Body of pancreas (tissue), 4 donors: Measurements from ENCODE around the gene SATB2. TPM values are rescaled to one million over a fixed set of nuclear protein-coding genes. Genes with fewer than 3 reads are reported as not detected.
A peak's percentile ranks its signal among the peaks of the same experiment; 100 is the strongest.

Source experiments
- ATAC-seq: fragments of 150-250 bp; one replicate; pipeline ENCODE4 v1.9.1; 2016
- DNase-seq, 4 donors: peaks; one replicate each; pipeline ENCODE4 v3.0.0-alpha.2; 2019
- H3K27ac ChIP-seq, 4 donors: fragments of 200-600 bp; sonication (generic); 1 replicate in 3 of 4; 2 replicates in 1 of 4; pipeline versions ENCODE4 v1.5.1 to v1.6.1; 2016 to 2019; ENCODE audit warnings: mild to moderate bottlenecking in 1 of 4, mixed read lengths in 1 of 4, moderate library complexity in 1 of 4
- H3K27me3 ChIP-seq, 2 donors: fragments of 200-600 bp; sonication (generic); one replicate each; pipeline ENCODE4 v1.6.0; 2016; ENCODE audit warnings: mild to moderate bottlenecking in 1 of 2
- H3K36me3 ChIP-seq, 2 donors: fragments of 200-600 bp; sonication (generic); replicated peaks in 1 of 2; 2 replicates each; pipeline ENCODE4 v1.5.1; 2016; ENCODE audit warnings: low read depth in 2 of 2; ENCODE audit not compliant: insufficient read depth in 1 of 2
- H3K4me1 ChIP-seq: fragments of 200-600 bp; sonication (generic); one replicate; pipeline ENCODE4 v1.6.0; 2016
- H3K4me3 ChIP-seq, 2 donors: fragments of 200-600 bp; sonication (generic); 1 replicate in 1 of 2; 2 replicates in 1 of 2; pipeline ENCODE4 v1.5.1; 2016 to 2019
- H3K9me3 ChIP-seq, 3 donors: fragments of 200-600 bp; sonication (generic); 1 replicate in 2 of 3; 2 replicates in 1 of 3; pipeline ENCODE4 v1.5.1; 2016
- CTCF ChIP-seq, 7 experiments: fragments of 450-650 bp in 4 of 7; fragments of 200-600 bp in 3 of 7; sonication (generic) in 3 of 7; IDR thresholded peaks; one replicate each; pipeline ENCODE4 v1.5.1; 2016 to 2019; ENCODE audit warnings: antibody characterized with exemption in 7 of 7
- POLR2A ChIP-seq, 3 donors: fragments of 450-650 bp; IDR thresholded peaks; one replicate each; pipeline ENCODE4 v1.6.1; 2016; ENCODE audit warnings: antibody characterized with exemption in 3 of 3, mild to moderate bottlenecking in 2 of 3
- WGBS, 2 donors: methylation state at CpG; one replicate each; pipeline ENCODE4 v1.1.5; 2017; 5-methylcytosine and 5-hydroxymethylcytosine counted together
- intact Hi-C: fragments of 100-400 bp; cut with DNase I; formaldehyde crosslinking; loops from one replicate; pipeline ENCODE4 v1.15.1; 2023
- total RNA-seq, 2 donors: library from RNA; depleted of rRNA; stranded (reverse); fragments of >200 nt; gene quantifications; one replicate each; pipeline ENCODE4 v1.1.0, GENCODE V29; 2016

Gene SATB2
- total RNA-seq, 2 donors from 2014 or later: 2.6 to 4.3 TPM

DNA sequence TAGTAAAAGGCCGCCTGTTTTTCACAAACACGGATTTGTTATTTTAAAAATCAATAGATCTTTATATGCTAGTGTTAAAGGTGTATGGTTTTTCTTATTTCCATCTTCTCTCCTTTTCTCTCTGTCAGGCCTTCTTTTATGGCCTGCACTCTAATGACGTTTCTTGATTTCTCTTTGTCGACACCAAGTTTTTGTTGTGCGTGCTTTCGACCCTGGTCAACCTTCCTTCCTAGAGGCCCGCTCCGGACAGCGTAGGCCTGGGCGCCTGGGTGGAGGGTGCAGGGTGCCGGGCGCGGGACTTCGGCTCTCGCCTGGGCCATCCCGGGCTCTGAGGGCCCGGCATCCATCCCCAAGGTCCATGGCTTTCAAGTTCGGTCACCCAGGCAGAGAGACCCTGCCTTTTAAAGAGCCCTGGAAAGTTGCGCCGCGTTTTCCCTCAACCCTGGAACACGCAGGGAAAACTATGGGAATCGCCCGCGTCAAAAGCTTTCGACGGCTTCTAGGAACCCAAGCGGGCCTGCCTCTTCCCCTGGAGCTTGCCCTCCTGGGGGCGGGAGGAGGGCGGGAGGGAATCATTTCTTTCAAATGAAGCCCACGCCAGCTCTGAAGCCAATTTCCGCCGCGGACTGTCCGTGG, 4.1 kb upstream of the SATB2 start:
- H3K4me1 ChIP-seq: peaks cover 37% of the 10 kb centered on the region
- H3K9me3 ChIP-seq: no peaks in the 10 kb centered on the region
- ATAC-seq: no peak
- TF ChIP-seq CTCF (IDR thresholded peaks at IDR 0.05) (no peak), POLR2A (IDR thresholded peaks at IDR 0.05) (no peak)
- no peak overlapping the region for H3K4me3 ChIP-seq
- intact Hi-C loops: no loop called here
- no peak for DNase-seq
- no peak overlapping the region for H3K27ac ChIP-seq
- H3K27me3 ChIP-seq: peaks cover 4 to 46% of the 10 kb centered on the region in 2 donors
- 28 to 31% methylated on average over 25 to 31 of the region's 35 CpGs for WGBS, 2 donors
- no peaks in the 10 kb centered on the region for H3K36me3 ChIP-seq

DNA sequence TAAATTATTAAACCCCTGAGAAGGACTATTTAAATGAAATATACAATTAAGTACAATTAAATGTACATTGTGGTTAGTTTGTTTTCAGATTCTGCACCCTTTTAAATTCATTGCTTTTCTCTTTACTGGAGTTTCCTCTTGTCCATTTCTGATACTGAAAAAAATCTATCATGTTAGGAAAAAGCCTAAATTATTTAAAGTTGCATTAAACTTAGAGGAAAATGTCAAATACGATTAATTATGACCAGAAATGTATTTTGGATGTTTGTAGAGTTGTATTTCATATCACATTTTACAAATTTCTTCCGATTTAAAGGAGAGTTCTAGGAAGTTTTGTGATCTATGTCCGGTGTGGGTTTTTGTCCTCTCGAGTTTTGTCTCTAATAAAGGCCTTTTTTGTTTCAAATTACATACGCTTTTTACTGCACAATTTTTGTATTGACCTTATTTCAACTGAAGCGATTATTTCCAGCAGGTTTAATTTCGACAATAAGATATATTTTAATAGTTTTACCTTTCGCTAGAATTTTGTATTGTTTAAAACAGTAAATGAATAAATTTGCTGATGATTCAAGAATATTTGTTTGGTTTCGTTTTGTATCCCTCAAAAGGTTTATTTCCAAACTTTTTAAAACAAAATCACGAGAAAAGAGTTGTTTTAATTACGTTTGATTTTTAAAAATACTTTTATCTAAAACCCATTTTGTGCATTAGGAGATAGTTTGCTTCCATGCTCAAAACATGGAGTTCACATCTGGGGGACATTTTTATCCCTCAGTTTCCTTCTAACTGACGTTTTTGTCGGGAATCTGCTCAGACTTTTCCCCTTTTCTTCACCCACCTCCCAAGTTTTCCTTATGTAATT, 3.3 kb upstream of the SATB2 start:
- Histone ChIP-seq H3K9me3 (no peaks in the 10 kb centered on the region), H3K36me3 (no peaks in the 10 kb centered on the region), H3K4me1 (peaks cover 43% of the 10 kb centered on the region), H3K27me3 (peaks cover 4 to 47% of the 10 kb centered on the region in 2 donors), H3K4me3 (no peak overlapping the region), H3K27ac (peak overlapping the region in 1 of 4 donors; percentile 86)
- ATAC-seq (no peak), DNase-seq (no peak)
- TF ChIP-seq CTCF (IDR thresholded peaks at IDR 0.05) (no peak), POLR2A (IDR thresholded peaks at IDR 0.05) (no peak)
- 24 to 34% methylated on average over 13 of the region's 13 CpGs for WGBS, 2 donors
- intact Hi-C loops: no loop called here

GRCh38 chr2:199460101-199460671, 2.4 kb upstream of the SATB2 start:
- Histone ChIP-seq H3K27ac (peak overlapping the region in 3 of 4 donors; percentile 44 to 86 (median 83)), H3K9me3 (no peaks in the 10 kb centered on the region), H3K27me3 (peaks cover 4 to 39% of the 10 kb centered on the region in 2 donors), H3K36me3 (no peaks in the 10 kb centered on the region), H3K4me3 (peak overlapping the region; percentile 55 to 56), H3K4me1 (peaks cover 50% of the 10 kb centered on the region)
- ATAC-seq (no peak), DNase-seq (no peak)
- TF ChIP-seq POLR2A (IDR thresholded peaks at IDR 0.05) (no peak), CTCF (IDR thresholded peaks at IDR 0.05) (no peak)
- WGBS, 2 donors: 7% methylated on average over 14 of the region's 14 CpGs
- intact Hi-C loops: no loop called here

DNA sequence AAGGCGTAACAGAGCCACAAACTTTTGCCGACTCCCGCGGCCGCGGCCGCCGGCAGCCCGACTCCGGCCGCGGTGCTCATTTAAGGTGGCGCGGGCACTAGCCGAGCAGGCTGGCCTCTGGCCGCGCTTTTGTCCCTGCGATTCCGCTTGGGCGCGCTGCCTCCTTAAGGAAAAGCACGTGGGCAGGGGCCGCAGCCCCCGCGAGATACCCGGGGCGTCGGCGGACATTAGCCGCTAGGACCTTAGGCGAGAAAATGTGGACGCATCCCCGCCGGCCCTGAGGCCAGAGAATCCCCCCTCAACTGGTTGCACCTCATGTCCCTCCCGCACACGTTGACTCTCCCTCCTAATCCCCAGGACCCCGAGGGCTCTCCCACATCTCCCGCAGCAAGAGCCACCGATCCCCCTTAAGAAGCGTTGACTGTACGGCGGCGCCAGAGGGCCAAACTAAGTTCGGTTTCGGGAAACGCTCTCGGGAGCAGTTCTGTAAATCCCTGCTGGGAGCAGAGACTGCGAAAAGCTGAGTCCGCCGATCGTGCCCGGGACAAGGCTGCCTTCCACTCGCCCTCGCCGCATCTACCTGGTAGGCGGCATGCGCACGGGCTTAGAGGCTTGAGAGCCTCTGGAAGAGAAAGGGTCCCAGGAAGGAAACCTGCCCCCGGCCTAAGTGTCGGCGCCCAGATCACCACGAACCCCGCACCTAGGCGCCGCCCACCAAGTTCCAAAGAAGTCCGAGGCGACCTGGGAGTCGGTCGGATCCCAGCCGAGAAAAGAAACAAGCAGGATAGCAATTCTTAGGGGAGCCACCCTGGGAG, 1.8 kb upstream of the SATB2 start:
- no peaks in the 10 kb centered on the region for H3K36me3 ChIP-seq
- intact Hi-C loops: no loop called here
- peaks cover 4 to 32% of the 10 kb centered on the region in 2 donors for H3K27me3 ChIP-seq
- H3K4me1 ChIP-seq: peaks cover 47% of the 10 kb centered on the region
- DNase-seq: peak; percentile 86 to 90 (median 88)
- ATAC-seq: peak; percentile 76
- H3K27ac ChIP-seq: peak overlapping the region; percentile 44 to 86 (median 71)
- H3K4me3 ChIP-seq: peak overlapping the region; percentile 55 to 56
- 0 to 1% methylated on average over 18 to 69 of the region's 70 CpGs for WGBS, 2 donors
- no peaks in the 10 kb centered on the region for H3K9me3 ChIP-seq
- TF ChIP-seq POLR2A (IDR thresholded peaks at IDR 0.05): peak in 1 of 3 donors; percentile 34
- TF ChIP-seq CTCF (IDR thresholded peaks at IDR 0.05): peak in 1 of 7 experiments; percentile 16
